GM23338 (cell line): ENCODE results near the gene MPPE1. TPM values are rescaled to one million over a fixed set of nuclear protein-coding genes. Genes with fewer than 3 reads are reported as not detected.

ENCODE experiments used
- ATAC-seq: fragments of 200-7000 bp; cut with Tn5 transposase; 3 replicates; pipeline ENCODE4 v1.9.1; 2020
- DNase-seq: peaks from one replicate; pipeline ENCODE4 v3.0.0-alpha.2; 2015; ENCODE audit warnings: low spot score
- H2AFZ ChIP-seq: fragments of 200-600 bp; sonication (generic); 2 replicates; pipeline ENCODE4 v1.8.0; 2016; ENCODE audit warnings: antibody characterized with exemption, mild to moderate bottlenecking, moderate library complexity
- H3F3A ChIP-seq: fragments of 200-600 bp; sonication (generic); replicated peaks from 2 replicates; pipeline ENCODE4 v1.8.0; 2017; ENCODE audit warnings: antibody characterized with exemption, mixed run types, low read depth
- H3K27ac ChIP-seq: fragments of 200-600 bp; sonication (generic); 2 replicates; pipeline ENCODE4 v1.6.1; 2016; ENCODE audit warnings: low read depth
- H3K27me3 ChIP-seq: fragments of 200-600 bp; sonication (generic); 2 replicates; pipeline ENCODE4 v1.8.0; 2016; ENCODE audit warnings: mild to moderate bottlenecking, mixed run types, moderate library complexity; ENCODE audit not compliant: insufficient read depth
- H3K36me3 ChIP-seq: fragments of 200-600 bp; sonication (generic); 2 replicates; pipeline ENCODE4 v1.8.0; 2016; ENCODE audit warnings: mild to moderate bottlenecking; ENCODE audit not compliant: insufficient read depth
- H3K4me1 ChIP-seq: fragments of 200-600 bp; sonication (generic); 2 replicates; pipeline ENCODE4 v1.8.0; 2016; ENCODE audit warnings: mild to moderate bottlenecking, moderate library complexity; ENCODE audit not compliant: insufficient read depth
- H3K4me2 ChIP-seq: fragments of 200-600 bp; sonication (generic); 2 replicates; pipeline ENCODE4 v1.7.1; 2017; ENCODE audit warnings: mixed run types
- H3K4me3 ChIP-seq: fragments of 200-600 bp; sonication (generic); 2 replicates; pipeline ENCODE4 v1.6.1; 2016; ENCODE audit warnings: mixed run types
- H3K79me2 ChIP-seq: fragments of 200-600 bp; sonication (generic); replicated peaks from 2 replicates; pipeline ENCODE4 v1.8.0; 2017; ENCODE audit warnings: mild to moderate bottlenecking; ENCODE audit not compliant: insufficient read depth
- H3K9me2 ChIP-seq: fragments of 200-600 bp; sonication (generic); 2 replicates; pipeline ENCODE4 v1.8.0; 2017; ENCODE audit not compliant: insufficient read depth
- H4K20me1 ChIP-seq: fragments of 200-600 bp; sonication (generic); replicated peaks from 2 replicates; pipeline ENCODE4 v1.8.0; 2017; ENCODE audit warnings: mild to moderate bottlenecking; ENCODE audit not compliant: insufficient read depth
- H3K27ac Mint-ChIP-seq: 2 replicates; pipeline ENCODE4 v1.8.0; 2020; ENCODE audit warnings: inconsistent platforms, mild to moderate bottlenecking, moderate library complexity, mixed read lengths
- H3K27me3 Mint-ChIP-seq: 3 replicates; pipeline ENCODE4 v1.8.0; 2022; ENCODE audit warnings: low read depth, mild to moderate bottlenecking, moderate library complexity, mixed read lengths, inconsistent platforms; ENCODE audit not compliant: insufficient read depth, poor library complexity
- H3K36me3 Mint-ChIP-seq: 3 replicates; pipeline ENCODE4 v1.8.0; 2021; ENCODE audit warnings: low read depth, mild to moderate bottlenecking, inconsistent platforms, moderate library complexity, mixed read lengths
- H3K4me1 Mint-ChIP-seq: 3 replicates; pipeline ENCODE4 v1.8.0; 2020; ENCODE audit warnings: mild to moderate bottlenecking, inconsistent platforms, mixed read lengths
- H3K4me3 Mint-ChIP-seq: 3 replicates; pipeline ENCODE4 v1.8.0; 2021; ENCODE audit warnings: moderate library complexity, mild to moderate bottlenecking, inconsistent platforms, mixed read lengths
- H3K9me3 Mint-ChIP-seq: 3 replicates; pipeline ENCODE4 v1.8.0; 2020; ENCODE audit warnings: moderate library complexity, mild to moderate bottlenecking, inconsistent platforms, mixed read lengths
- CREB1 ChIP-seq: fragments of 250-450 bp; sonication (Bioruptor Pico); IDR thresholded peaks from 2 replicates; pipeline ENCODE4 v1.5.0; 2020; ENCODE audit warnings: low read depth, mild to moderate bottlenecking, moderate library complexity
- EZH2 ChIP-seq: fragments of 200-600 bp; sonication (generic); IDR thresholded peaks from one replicate; pipeline ENCODE4 v1.8.0; 2017; ENCODE audit warnings: antibody characterized with exemption, mild to moderate bottlenecking, low read depth; ENCODE audit not compliant: unreplicated experiment
- JUNB ChIP-seq: IDR thresholded peaks from one replicate; pipeline ENCODE4 v1.6.1; 2016; ENCODE audit warnings: antibody characterized with exemption; ENCODE audit not compliant: unreplicated experiment
- POLR2AphosphoS5 ChIP-seq: IDR thresholded peaks from 2 replicates; pipeline ENCODE4 v1.6.1; 2016; ENCODE audit warnings: antibody characterized with exemption, low read depth
- STAT1 ChIP-seq: IDR thresholded peaks from one replicate; pipeline ENCODE4 v1.6.1; 2016; ENCODE audit warnings: antibody characterized with exemption; ENCODE audit not compliant: unreplicated experiment
- polyA plus RNA-seq: library from polyadenylated mRNA; unstranded; fragments of >200 nt; fragmentation: Nextera tagmentation; extraction: Ambion mirVana; gene quantifications from 2 replicates; pipeline ENCODE4 v1.2.1, GENCODE V29; 2016
- total RNA-seq: library from RNA; depleted of rRNA; stranded (reverse); fragments of >200 nt; shearing (Covaris generic); gene quantifications from 2 replicates; pipeline ENCODE4 v1.2.3, GENCODE V29; 2014
- TF ChIP-seq, protein P1 (sequence below), 2 experiments: fragments of 200-600 bp in 1 of 2; sonication (generic) in 1 of 2; conservative IDR thresholded peaks; 2 replicates each; pipeline versions ENCODE4 v1.5.1 to v1.6.1; 2016 to 2017; ENCODE audit warnings: antibody characterized with exemption in 2 of 2, low read depth in 2 of 2, mild to moderate bottlenecking in 2 of 2, moderate library complexity in 1 of 2
- TF ChIP-seq, protein P2 (sequence below): fragments of 250-450 bp; sonication (Bioruptor Pico); IDR thresholded peaks from 2 replicates; pipeline ENCODE4 v1.5.0; 2020; ENCODE audit warnings: mild to moderate bottlenecking, moderate library complexity

The MPPE1 gene
- total and polyA plus RNA-seq, 2 experiments from 2014 or later: 18.8 to 24.6 TPM

DNA sequence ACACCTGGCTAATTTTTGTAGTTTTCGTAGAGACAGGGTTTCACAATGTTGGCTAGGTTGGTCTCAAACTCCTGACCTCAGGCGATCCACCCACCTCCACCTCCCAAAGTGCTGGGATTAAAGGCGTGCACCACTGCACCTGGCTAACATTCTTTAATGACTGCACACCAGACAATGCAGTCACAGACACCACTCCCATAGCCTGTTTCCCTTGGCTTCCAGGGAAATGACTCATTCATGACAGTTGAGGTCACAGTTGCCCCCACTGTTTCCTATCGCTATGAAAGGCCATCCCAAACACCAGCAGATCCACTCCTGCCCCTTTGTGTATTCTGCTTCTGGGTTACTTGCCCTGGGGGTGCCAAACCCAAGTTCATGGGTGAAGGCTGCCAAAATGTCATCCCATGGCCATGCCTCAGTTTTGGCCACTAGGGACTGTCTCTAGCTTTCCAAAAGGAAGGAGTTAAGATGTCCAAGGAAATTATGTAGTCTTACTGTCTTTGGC, 48.2 kb downstream of the MPPE1 start:
- TF ChIP-seq, protein P1, sequence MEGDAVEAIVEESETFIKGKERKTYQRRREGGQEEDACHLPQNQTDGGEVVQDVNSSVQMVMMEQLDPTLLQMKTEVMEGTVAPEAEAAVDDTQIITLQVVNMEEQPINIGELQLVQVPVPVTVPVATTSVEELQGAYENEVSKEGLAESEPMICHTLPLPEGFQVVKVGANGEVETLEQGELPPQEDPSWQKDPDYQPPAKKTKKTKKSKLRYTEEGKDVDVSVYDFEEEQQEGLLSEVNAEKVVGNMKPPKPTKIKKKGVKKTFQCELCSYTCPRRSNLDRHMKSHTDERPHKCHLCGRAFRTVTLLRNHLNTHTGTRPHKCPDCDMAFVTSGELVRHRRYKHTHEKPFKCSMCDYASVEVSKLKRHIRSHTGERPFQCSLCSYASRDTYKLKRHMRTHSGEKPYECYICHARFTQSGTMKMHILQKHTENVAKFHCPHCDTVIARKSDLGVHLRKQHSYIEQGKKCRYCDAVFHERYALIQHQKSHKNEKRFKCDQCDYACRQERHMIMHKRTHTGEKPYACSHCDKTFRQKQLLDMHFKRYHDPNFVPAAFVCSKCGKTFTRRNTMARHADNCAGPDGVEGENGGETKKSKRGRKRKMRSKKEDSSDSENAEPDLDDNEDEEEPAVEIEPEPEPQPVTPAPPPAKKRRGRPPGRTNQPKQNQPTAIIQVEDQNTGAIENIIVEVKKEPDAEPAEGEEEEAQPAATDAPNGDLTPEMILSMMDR (conservative IDR thresholded peaks at IDR 0.05; ENCODE audit: low read depth in 2 of 2): peak; percentile 3 to 25; a peak in 1 of 4 replicates
- TF ChIP-seq EZH2: no peak
- Histone ChIP-seq H3K4me2 (no peak overlapping the region), H3K27ac (no peak overlapping the region), H3K36me3 (no peaks in the 10 kb centered on the region), H3K9me2 (no peaks in the 10 kb centered on the region; the same call in 1 of the 2 replicates), H3K27me3 (no peaks in the 10 kb centered on the region), H3K4me3 (no peak overlapping the region), H2AFZ (no peak overlapping the region), H3K79me2 (no peaks in the 10 kb centered on the region; the same call in 1 of the 2 replicates), H3F3A (no peaks in the 10 kb centered on the region), H4K20me1 (no peaks in the 10 kb centered on the region), H3K4me1 (peaks cover 19% of the 10 kb centered on the region)
- Mint-ChIP-seq H3K4me1 (peaks cover 29% of the 10 kb centered on the region), H3K27ac (peak overlapping the region; percentile 22; the same call in 1 of the 2 replicates), H3K9me3 (no peaks in the 10 kb centered on the region), H3K4me3 (no peak overlapping the region), H3K36me3 (no peaks in the 10 kb centered on the region; the same call in 2 of the 3 replicates), H3K27me3 (peaks cover 6% of the 10 kb centered on the region)
- DNase-seq (no peak), ATAC-seq (no peak)

DNA sequence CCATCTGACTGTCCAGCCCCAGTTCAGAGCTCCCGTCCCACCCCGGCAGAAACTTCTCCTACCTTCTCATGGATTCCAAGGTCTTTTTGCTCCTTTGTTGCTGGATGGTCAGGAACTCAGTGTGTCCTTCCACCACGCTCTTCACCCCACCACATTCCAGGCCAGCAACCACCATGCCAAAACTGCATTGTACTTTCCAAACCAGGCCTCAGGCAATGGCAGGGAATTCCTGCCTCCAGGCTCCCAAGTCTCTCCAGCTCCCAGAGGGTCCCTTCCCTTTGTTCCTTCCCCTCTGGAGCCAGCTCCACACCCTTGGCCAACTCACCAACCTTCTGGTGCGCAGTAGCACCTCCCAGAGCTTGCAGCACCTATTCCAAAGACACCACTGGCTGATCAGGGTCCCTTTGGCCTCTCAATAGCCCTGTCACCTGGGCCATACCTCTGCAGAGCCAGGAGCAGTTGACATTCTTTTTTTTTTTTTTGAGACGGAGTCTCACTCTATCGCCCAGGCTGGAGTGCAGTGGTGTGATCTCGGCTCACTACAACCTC, 48.8 kb downstream of the MPPE1 start:
- H3K9me2 ChIP-seq: no peaks in the 10 kb centered on the region; the same call in 1 of the 2 replicates
- no peak overlapping the region for H2AFZ ChIP-seq
- no peak overlapping the region for H3K27ac ChIP-seq
- no peak overlapping the region for H3K4me2 ChIP-seq
- H4K20me1 ChIP-seq: no peaks in the 10 kb centered on the region
- no peak overlapping the region for H3K4me3 Mint-ChIP-seq
- H3K9me3 Mint-ChIP-seq: no peaks in the 10 kb centered on the region
- H3K4me1 ChIP-seq: peaks cover 19% of the 10 kb centered on the region
- no peaks in the 10 kb centered on the region; the same call in 2 of the 3 replicates for H3K36me3 Mint-ChIP-seq
- H3K27me3 ChIP-seq: no peaks in the 10 kb centered on the region
- peaks cover 29% of the 10 kb centered on the region for H3K4me1 Mint-ChIP-seq
- H3K27ac Mint-ChIP-seq: peak overlapping the region; percentile 54; the same call in 1 of the 2 replicates
- peaks cover 6% of the 10 kb centered on the region for H3K27me3 Mint-ChIP-seq
- H3K36me3 ChIP-seq: no peaks in the 10 kb centered on the region
- H3K79me2 ChIP-seq: no peaks in the 10 kb centered on the region; the same call in 1 of the 2 replicates
- no peak for TF ChIP-seq CREB1 (CRISPR knock-in tag)
- TF ChIP-seq, protein P2, sequence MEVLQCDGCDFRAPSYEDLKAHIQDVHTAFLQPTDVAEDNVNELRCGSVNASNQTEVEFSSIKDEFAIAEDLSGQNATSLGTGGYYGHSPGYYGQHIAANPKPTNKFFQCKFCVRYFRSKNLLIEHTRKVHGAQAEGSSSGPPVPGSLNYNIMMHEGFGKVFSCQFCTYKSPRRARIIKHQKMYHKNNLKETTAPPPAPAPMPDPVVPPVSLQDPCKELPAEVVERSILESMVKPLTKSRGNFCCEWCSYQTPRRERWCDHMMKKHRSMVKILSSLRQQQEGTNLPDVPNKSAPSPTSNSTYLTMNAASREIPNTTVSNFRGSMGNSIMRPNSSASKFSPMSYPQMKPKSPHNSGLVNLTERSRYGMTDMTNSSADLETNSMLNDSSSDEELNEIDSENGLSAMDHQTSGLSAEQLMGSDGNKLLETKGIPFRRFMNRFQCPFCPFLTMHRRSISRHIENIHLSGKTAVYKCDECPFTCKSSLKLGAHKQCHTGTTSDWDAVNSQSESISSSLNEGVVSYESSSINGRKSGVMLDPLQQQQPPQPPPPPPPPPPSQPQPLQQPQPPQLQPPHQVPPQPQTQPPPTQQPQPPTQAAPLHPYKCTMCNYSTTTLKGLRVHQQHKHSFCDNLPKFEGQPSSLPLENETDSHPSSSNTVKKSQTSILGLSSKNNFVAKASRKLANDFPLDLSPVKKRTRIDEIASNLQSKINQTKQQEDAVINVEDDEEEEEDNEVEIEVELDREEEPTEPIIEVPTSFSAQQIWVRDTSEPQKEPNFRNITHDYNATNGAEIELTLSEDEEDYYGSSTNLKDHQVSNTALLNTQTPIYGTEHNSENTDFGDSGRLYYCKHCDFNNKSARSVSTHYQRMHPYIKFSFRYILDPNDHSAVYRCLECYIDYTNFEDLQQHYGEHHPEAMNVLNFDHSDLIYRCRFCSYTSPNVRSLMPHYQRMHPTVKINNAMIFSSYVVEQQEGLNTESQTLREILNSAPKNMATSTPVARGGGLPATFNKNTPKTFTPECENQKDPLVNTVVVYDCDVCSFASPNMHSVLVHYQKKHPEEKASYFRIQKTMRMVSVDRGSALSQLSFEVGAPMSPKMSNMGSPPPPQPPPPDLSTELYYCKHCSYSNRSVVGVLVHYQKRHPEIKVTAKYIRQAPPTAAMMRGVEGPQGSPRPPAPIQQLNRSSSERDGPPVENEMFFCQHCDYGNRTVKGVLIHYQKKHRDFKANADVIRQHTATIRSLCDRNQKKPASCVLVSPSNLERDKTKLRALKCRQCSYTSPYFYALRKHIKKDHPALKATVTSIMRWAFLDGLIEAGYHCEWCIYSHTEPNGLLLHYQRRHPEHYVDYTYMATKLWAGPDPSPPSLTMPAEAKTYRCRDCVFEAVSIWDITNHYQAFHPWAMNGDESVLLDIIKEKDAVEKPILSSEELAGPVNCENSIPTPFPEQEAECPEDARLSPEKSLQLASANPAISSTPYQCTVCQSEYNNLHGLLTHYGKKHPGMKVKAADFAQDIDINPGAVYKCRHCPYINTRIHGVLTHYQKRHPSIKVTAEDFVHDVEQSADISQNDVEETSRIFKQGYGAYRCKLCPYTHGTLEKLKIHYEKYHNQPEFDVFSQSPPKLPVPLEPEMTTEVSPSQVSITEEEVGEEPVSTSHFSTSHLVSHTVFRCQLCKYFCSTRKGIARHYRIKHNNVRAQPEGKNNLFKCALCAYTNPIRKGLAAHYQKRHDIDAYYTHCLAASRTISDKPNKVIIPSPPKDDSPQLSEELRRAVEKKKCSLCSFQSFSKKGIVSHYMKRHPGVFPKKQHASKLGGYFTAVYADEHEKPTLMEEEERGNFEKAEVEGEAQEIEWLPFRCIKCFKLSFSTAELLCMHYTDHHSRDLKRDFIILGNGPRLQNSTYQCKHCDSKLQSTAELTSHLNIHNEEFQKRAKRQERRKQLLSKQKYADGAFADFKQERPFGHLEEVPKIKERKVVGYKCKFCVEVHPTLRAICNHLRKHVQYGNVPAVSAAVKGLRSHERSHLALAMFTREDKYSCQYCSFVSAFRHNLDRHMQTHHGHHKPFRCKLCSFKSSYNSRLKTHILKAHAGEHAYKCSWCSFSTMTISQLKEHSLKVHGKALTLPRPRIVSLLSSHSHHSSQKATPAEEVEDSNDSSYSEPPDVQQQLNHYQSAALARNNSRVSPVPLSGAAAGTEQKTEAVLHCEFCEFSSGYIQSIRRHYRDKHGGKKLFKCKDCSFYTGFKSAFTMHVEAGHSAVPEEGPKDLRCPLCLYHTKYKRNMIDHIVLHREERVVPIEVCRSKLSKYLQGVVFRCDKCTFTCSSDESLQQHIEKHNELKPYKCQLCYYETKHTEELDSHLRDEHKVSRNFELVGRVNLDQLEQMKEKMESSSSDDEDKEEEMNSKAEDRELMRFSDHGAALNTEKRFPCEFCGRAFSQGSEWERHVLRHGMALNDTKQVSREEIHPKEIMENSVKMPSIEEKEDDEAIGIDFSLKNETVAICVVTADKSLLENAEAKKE (CRISPR knock-in tag): no peak
- TF ChIP-seq JUNB: no peak
- no peak for TF ChIP-seq STAT1
- TF ChIP-seq POLR2AphosphoS5: no peak
- H3K4me3 ChIP-seq: no peak overlapping the region
- DNase-seq: no peak
- ATAC-seq: no peak
- H3F3A ChIP-seq: no peaks in the 10 kb centered on the region
